Measurements from ENCODE around the gene ARHGAP45.

DNA sequence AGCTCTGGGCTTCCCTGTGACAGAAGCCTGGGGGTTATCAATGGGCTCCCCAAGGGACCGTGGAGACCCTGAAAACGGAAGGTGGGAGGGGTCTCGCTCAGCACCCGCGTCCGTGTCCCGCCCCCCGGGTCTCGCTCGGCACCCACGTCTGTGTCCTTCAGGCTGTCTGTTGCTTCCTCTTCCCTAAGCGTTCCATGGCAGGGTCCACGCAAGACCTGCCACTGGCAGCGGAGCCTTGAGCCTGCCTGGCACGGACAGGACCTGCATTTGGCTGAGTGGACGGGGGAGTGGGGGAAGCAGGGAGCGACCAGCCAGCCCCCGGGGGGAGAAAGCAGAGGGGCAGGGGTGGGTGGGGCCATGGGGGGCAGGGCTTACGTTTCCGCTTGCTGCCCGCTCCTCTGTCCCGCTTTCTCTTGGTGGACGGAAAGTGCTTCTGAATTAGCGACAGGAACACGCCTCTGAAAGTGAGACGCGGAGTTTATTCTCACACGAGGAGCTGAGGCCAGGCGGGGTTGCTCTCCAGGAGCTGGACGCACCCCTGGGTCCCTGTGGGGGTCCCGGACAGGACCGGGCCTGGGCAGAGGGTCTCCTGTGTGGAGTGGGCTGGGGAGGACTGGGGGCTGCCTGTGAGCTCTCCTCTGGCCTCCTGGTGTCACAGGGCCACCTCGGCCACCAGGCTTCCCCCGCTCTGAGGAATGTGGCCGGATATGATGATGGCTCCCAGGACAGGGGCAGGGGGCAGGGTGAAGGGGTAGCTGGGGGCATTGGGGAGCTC lies 48.9 kb downstream of the ARHGAP45 start:
- TF ChIP-seq POLR2A (IDR thresholded peaks at IDR 0.05) = no peak
- TF ChIP-seq, protein P1, sequence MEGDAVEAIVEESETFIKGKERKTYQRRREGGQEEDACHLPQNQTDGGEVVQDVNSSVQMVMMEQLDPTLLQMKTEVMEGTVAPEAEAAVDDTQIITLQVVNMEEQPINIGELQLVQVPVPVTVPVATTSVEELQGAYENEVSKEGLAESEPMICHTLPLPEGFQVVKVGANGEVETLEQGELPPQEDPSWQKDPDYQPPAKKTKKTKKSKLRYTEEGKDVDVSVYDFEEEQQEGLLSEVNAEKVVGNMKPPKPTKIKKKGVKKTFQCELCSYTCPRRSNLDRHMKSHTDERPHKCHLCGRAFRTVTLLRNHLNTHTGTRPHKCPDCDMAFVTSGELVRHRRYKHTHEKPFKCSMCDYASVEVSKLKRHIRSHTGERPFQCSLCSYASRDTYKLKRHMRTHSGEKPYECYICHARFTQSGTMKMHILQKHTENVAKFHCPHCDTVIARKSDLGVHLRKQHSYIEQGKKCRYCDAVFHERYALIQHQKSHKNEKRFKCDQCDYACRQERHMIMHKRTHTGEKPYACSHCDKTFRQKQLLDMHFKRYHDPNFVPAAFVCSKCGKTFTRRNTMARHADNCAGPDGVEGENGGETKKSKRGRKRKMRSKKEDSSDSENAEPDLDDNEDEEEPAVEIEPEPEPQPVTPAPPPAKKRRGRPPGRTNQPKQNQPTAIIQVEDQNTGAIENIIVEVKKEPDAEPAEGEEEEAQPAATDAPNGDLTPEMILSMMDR (IDR thresholded peaks at IDR 0.05) = no peak

Data from tibial nerve (tissue), 3 donors.